HUES48 (cell line): ENCODE data around the gene HRH3.

Experiments
- H3K27ac ChIP-seq: one replicate; pipeline ENCODE4 v1.7.0; 2013; ENCODE audit warnings: low read depth, low read length, inconsistent platforms
- H3K27me3 ChIP-seq: 2 replicates; pipeline ENCODE4 v1.6.1; 2013; ENCODE audit warnings: mild to moderate bottlenecking, low read length; ENCODE audit not compliant: control insufficient read depth, insufficient read depth
- H3K36me3 ChIP-seq: 2 replicates; pipeline ENCODE4 v1.6.1; 2013; ENCODE audit warnings: low read length; ENCODE audit not compliant: control insufficient read depth, insufficient read depth
- H3K4me1 ChIP-seq: 2 replicates; pipeline ENCODE4 v1.6.1; 2013; ENCODE audit warnings: mild to moderate bottlenecking, low read length; ENCODE audit not compliant: control insufficient read depth, insufficient read depth
- H3K4me3 ChIP-seq: 2 replicates; pipeline ENCODE4 v1.5.1; 2013; ENCODE audit warnings: mild to moderate bottlenecking, low read depth, low read length
- H3K9ac ChIP-seq: 2 replicates; pipeline ENCODE4 v1.6.1; 2013; ENCODE audit warnings: mild to moderate bottlenecking, low read depth, low read length, moderate library complexity
- H3K9me3 ChIP-seq: 2 replicates; pipeline ENCODE4 v1.6.1; 2013; ENCODE audit warnings: low read length; ENCODE audit not compliant: control insufficient read depth, insufficient read depth

Gene HRH3

DNA sequence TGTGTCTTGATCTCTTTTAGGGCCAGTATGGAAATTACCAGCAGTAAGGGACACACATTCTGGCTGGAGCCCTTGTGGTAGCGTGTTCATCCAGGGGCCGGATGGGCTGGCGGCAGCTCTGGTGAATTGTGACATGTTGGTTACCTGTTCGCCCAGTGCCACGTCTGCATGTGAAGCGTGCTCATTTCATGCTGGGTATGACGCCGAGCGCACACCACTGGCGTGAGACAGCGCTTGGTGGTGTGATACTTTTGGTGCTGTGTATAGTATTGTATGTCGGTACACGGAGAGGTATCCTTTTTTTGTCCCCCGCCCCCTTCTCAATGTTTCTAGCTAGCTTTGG lies 40.9 kb downstream of the HRH3 start:
- no peaks in the 10 kb centered on the region for H3K27me3 ChIP-seq
- H3K4me3 ChIP-seq = no peak overlapping the region
- peaks cover 52% of the 10 kb centered on the region for H3K36me3 ChIP-seq
- H3K27ac ChIP-seq = no peak overlapping the region
- peaks cover 6% of the 10 kb centered on the region for H3K4me1 ChIP-seq
- H3K9me3 ChIP-seq = no peaks in the 10 kb centered on the region
- H3K9ac ChIP-seq = no peak overlapping the region

DNA sequence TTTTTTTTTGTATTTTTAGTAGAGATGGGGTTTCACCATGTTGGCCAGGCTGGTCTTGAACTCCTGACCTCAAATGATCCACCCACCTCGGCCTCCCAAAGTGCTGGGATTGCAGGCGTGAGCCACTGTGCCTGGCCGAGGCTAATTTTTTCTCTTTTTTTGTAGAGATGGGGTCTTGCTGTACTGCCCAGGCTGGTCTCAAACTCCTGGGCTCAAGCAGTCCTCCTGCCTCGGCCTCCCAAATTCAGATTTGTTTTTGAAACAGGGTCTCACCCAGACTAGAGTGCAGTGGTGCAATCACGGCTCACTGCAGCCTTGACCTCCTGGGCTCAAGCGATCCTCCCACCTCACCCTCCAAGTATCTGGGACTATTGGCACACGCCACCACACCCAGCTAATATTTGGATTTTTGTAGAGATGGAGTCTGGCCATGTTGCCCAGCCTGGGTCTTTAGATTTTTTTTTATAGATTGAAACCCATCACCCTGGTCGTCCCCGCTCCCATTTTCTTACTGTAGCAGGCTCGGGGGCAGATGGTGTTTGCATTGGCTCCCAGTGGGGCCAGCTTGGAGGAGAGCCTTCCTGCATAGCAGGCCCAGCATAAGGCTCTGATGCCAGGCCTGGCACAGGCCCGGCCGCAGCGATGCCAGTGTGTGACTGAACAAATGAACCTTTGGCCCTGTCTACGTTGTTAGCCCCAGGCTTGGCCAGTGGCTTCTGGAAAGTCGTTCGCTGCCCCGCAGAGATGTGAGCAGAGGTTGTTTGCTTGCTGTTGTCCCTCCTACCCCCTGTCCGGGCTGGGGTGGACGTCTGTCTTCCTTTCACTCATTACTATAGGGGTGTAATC lies 41.5 kb downstream of the HRH3 start:
- no peaks in the 10 kb centered on the region for H3K9me3 ChIP-seq
- H3K36me3 ChIP-seq = peaks cover 54% of the 10 kb centered on the region
- H3K27me3 ChIP-seq = no peaks in the 10 kb centered on the region
- no peak overlapping the region for H3K27ac ChIP-seq
- H3K4me3 ChIP-seq = no peak overlapping the region
- H3K9ac ChIP-seq = no peak overlapping the region
- H3K4me1 ChIP-seq = peaks cover 6% of the 10 kb centered on the region

- no peak overlapping the region for H3K4me3 ChIP-seq
- H3K9me3 ChIP-seq = no peaks in the 10 kb centered on the region
- H3K27me3 ChIP-seq = no peaks in the 10 kb centered on the region
- no peak overlapping the region for H3K27ac ChIP-seq
- peaks cover 6% of the 10 kb centered on the region for H3K4me1 ChIP-seq
- peaks cover 64% of the 10 kb centered on the region for H3K36me3 ChIP-seq
- no peak overlapping the region for H3K9ac ChIP-seq
Measured at GRCh38 chr20:62177307-62177706, 42.8 kb downstream of the HRH3 start.

DNA sequence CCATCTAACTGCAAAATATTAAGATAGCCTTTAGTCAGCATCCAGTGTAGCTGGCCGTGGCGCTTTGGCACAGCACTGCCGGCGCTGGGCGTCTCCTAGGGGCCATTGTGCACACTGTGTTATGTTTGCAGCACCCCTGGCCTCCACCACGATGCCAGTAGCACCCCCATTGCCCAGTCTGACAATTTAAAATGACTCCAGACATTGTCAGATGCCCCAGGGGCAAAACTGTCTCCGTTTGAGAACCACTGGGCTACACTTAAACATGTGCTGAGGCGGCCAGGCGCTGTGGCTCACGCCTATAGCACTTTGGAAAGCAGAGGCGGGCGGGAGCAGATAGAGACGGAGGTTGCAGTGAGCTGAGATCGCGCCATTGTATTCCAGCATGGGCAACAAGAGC lies 43.2 kb downstream of the HRH3 start:
- Histone ChIP-seq H3K36me3 (peaks cover 67% of the 10 kb centered on the region), H3K4me3 (no peak overlapping the region), H3K27me3 (no peaks in the 10 kb centered on the region), H3K9me3 (no peaks in the 10 kb centered on the region), H3K9ac (no peak overlapping the region), H3K4me1 (peaks cover 3% of the 10 kb centered on the region), H3K27ac (no peak overlapping the region)

DNA sequence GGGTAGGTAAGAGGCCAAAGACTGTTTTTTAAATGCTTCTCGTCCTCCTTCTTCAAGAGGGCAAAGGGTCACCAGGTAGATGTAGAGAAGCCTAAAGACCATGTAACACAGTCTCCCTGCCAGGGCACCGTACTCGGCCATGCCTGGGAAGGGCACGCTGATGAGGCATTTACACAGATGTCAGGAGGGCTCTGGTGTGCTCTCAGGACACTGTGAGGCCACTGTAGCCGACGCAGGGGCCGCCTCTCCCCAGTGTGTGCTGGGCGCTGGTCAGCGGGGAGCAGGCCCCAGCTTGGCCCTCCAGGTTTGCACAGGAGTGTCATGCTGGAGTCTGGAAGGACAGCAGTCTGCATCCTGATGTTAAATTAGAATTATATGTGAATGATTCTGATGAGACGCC lies 44.4 kb downstream of the HRH3 start:
- H3K36me3 ChIP-seq = peaks cover 64% of the 10 kb centered on the region
- no peak overlapping the region for H3K4me3 ChIP-seq
- H3K27ac ChIP-seq = no peak overlapping the region
- H3K9me3 ChIP-seq = no peaks in the 10 kb centered on the region
- H3K4me1 ChIP-seq = no peaks in the 10 kb centered on the region
- H3K27me3 ChIP-seq = no peaks in the 10 kb centered on the region
- H3K9ac ChIP-seq = no peak overlapping the region

- H3K27ac ChIP-seq = no peak overlapping the region
- H3K4me1 ChIP-seq = no peaks in the 10 kb centered on the region
- H3K36me3 ChIP-seq = peaks cover 61% of the 10 kb centered on the region
- no peak overlapping the region for H3K9ac ChIP-seq
- no peak overlapping the region for H3K4me3 ChIP-seq
- H3K9me3 ChIP-seq = no peaks in the 10 kb centered on the region
- no peaks in the 10 kb centered on the region for H3K27me3 ChIP-seq
Measured at GRCh38 chr20:62174870-62175624, 45.0 kb downstream of the HRH3 start.

GRCh38 chr20:62174021-62174804 lies 45.9 kb downstream of the HRH3 start:
- Histone ChIP-seq H3K27me3 (no peaks in the 10 kb centered on the region), H3K36me3 (peaks cover 61% of the 10 kb centered on the region), H3K4me1 (no peaks in the 10 kb centered on the region), H3K9ac (no peak overlapping the region), H3K4me3 (no peak overlapping the region), H3K27ac (no peak overlapping the region), H3K9me3 (no peaks in the 10 kb centered on the region)

- no peak overlapping the region for H3K4me3 ChIP-seq
- no peaks in the 10 kb centered on the region for H3K27me3 ChIP-seq
- no peak overlapping the region for H3K9ac ChIP-seq
- peaks cover 67% of the 10 kb centered on the region for H3K36me3 ChIP-seq
- H3K4me1 ChIP-seq = no peaks in the 10 kb centered on the region
- H3K9me3 ChIP-seq = no peaks in the 10 kb centered on the region
- H3K27ac ChIP-seq = no peak overlapping the region
Measured at GRCh38 chr20:62172666-62173065, 47.4 kb downstream of the HRH3 start.

DNA sequence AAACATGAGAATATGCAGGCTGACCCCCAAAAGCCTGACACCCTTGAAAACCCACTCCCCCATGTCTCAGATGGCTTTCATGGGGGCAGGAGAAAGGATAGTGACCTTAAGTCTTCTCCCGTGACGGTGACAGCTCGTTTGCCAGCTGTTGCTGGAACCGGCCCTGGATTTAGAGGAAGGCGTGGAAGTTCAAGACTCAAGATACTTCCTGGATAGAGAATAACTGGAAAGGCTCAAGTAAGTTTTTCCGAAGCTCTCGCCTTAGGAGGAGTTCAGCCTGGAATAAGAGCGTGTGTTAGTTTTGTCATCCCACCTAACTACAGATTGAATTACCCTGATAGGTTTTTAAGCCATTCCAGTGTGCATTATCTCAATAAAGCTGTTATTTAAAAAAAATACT lies 48.8 kb downstream of the HRH3 start:
- Histone ChIP-seq H3K9ac (no peak overlapping the region), H3K27ac (no peak overlapping the region), H3K9me3 (no peaks in the 10 kb centered on the region), H3K4me3 (no peak overlapping the region), H3K27me3 (no peaks in the 10 kb centered on the region), H3K36me3 (peaks cover 64% of the 10 kb centered on the region), H3K4me1 (no peaks in the 10 kb centered on the region)

DNA sequence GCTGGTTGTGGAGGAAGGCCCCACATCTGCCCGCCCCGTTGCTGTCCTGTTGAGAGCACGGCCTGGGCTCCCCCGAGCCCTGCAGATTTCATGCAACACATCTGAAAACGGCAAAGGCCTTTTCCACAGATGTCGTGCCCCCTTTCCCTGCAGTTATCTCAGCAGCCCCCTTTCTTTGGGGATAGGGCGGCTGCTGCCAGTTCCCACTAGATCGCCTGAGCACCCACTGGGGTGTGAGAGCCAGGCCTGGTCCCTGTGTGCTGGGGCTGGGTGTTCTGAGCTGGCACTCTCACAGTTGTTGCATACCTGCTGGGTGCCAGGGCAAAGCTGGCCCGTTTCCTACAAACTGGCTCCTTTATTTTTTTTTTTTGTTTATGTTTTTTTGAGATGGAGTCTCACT lies 49.5 kb downstream of the HRH3 start:
- H3K4me3 ChIP-seq = no peak overlapping the region
- H3K27me3 ChIP-seq = no peaks in the 10 kb centered on the region
- H3K9ac ChIP-seq = no peak overlapping the region
- peaks cover 64% of the 10 kb centered on the region for H3K36me3 ChIP-seq
- no peaks in the 10 kb centered on the region for H3K4me1 ChIP-seq
- no peak overlapping the region for H3K27ac ChIP-seq
- no peaks in the 10 kb centered on the region for H3K9me3 ChIP-seq
